Effector memory CD8-positive, alpha-beta T cell (primary cell): Measurements from ENCODE around the gene PSME2.
A peak's percentile ranks its signal among the peaks of the same experiment; 100 is the strongest.

ENCODE experiments used
- ATAC-seq: fragments of 150-1000 bp; cut with Tn5 transposase; replicated peaks from 2 replicates; pipeline ENCODE4 v1.10.0; 2021; ENCODE audit warnings: mild to moderate bottlenecking, moderate library complexity
- DNase-seq, 3 experiments: peaks; one replicate each; pipeline ENCODE4 v3.0.0; 2021
- H3K27ac Mint-ChIP-seq, 2 donors: one replicate each; pipeline ENCODE4 v1.8.0; 2022; ENCODE audit warnings: mild to moderate bottlenecking in 2 of 2, mixed read lengths in 2 of 2, moderate library complexity in 2 of 2
- H3K27me3 Mint-ChIP-seq, 2 donors: one replicate each; pipeline ENCODE4 v1.8.0; 2022; ENCODE audit warnings: mixed read lengths in 2 of 2
- H3K36me3 Mint-ChIP-seq: one replicate; pipeline ENCODE4 v1.8.0; 2022; ENCODE audit warnings: mild to moderate bottlenecking, moderate library complexity, mixed read lengths; ENCODE audit not compliant: insufficient read depth
- H3K4me1 Mint-ChIP-seq, 2 donors: one replicate each; pipeline ENCODE4 v1.8.0; 2022; ENCODE audit warnings: low read depth in 2 of 2, mixed read lengths in 2 of 2
- H3K4me3 Mint-ChIP-seq, 2 donors: one replicate each; pipeline ENCODE4 v1.8.0; 2022; ENCODE audit warnings: mild to moderate bottlenecking in 2 of 2, mixed read lengths in 2 of 2, moderate library complexity in 2 of 2
- H3K9me3 Mint-ChIP-seq, 2 donors: one replicate each; pipeline ENCODE4 v1.8.0; 2022; ENCODE audit warnings: mixed read lengths in 2 of 2

PSME2 gene

GRCh38 chr14:24185026-24185425, 38.6 kb upstream of the PSME2 start:
- Mint-ChIP-seq H3K27ac (peak overlapping the region in 1 of 2 donors; percentile 79), H3K4me1 (peaks cover 19 to 21% of the 10 kb centered on the region in 2 donors), H3K36me3 (peaks cover 76% of the 10 kb centered on the region), H3K9me3 (no peaks in the 10 kb centered on the region), H3K4me3 (no peak overlapping the region), H3K27me3 (no peaks in the 10 kb centered on the region)
- no peak for ATAC-seq
- DNase-seq = no peak

- H3K27me3 Mint-ChIP-seq = no peaks in the 10 kb centered on the region
- H3K9me3 Mint-ChIP-seq = no peaks in the 10 kb centered on the region
- H3K4me1 Mint-ChIP-seq = peaks cover 18 to 20% of the 10 kb centered on the region in 2 donors
- DNase-seq (no peak), ATAC-seq (no peak)
- H3K4me3 Mint-ChIP-seq = no peak overlapping the region
- H3K36me3 Mint-ChIP-seq = peaks cover 80% of the 10 kb centered on the region
- H3K27ac Mint-ChIP-seq = peak overlapping the region in 1 of 2 donors; percentile 79
Measured at GRCh38 chr14:24184104-24184970, 37.9 kb upstream of the PSME2 start.

- Mint-ChIP-seq H3K36me3 (peaks cover 81% of the 10 kb centered on the region), H3K9me3 (no peaks in the 10 kb centered on the region), H3K4me1 (peaks cover 10 to 15% of the 10 kb centered on the region in 2 donors), H3K27ac (peak overlapping the region; percentile 45 to 82), H3K27me3 (no peaks in the 10 kb centered on the region), H3K4me3 (no peak overlapping the region)
- DNase-seq = no peak
- ATAC-seq = no peak
Measured at GRCh38 chr14:24183014-24183481, 36.6 kb upstream of the PSME2 start.

- Mint-ChIP-seq H3K4me1 (peaks cover 4 to 8% of the 10 kb centered on the region in 2 donors), H3K27me3 (no peaks in the 10 kb centered on the region), H3K36me3 (peaks cover 79% of the 10 kb centered on the region), H3K9me3 (no peaks in the 10 kb centered on the region), H3K4me3 (no peak overlapping the region), H3K27ac (peak overlapping the region; percentile 71 to 82)
- no peak for DNase-seq
- ATAC-seq = no peak
Measured at GRCh38 chr14:24182110-24182882, 35.9 kb upstream of the PSME2 start.

GRCh38 chr14:24181371-24182077, 35.1 kb upstream of the PSME2 start:
- no peaks in the 10 kb centered on the region for H3K9me3 Mint-ChIP-seq
- H3K4me1 Mint-ChIP-seq = peaks cover 4 to 7% of the 10 kb centered on the region in 2 donors
- ATAC-seq (no peak), DNase-seq (no peak)
- no peaks in the 10 kb centered on the region for H3K27me3 Mint-ChIP-seq
- peak overlapping the region; percentile 71 to 82 for H3K27ac Mint-ChIP-seq
- peaks cover 77% of the 10 kb centered on the region for H3K36me3 Mint-ChIP-seq
- no peak overlapping the region for H3K4me3 Mint-ChIP-seq

- Mint-ChIP-seq H3K27me3 (no peaks in the 10 kb centered on the region), H3K36me3 (peaks cover 81% of the 10 kb centered on the region), H3K9me3 (no peaks in the 10 kb centered on the region), H3K4me1 (peaks cover 6 to 10% of the 10 kb centered on the region in 2 donors), H3K4me3 (no peak overlapping the region), H3K27ac (peak overlapping the region; percentile 2 to 90)
- ATAC-seq (no peak), DNase-seq (no peak)
Measured at GRCh38 chr14:24179961-24180796, 33.8 kb upstream of the PSME2 start.

GRCh38 chr14:24179294-24179960, 33.0 kb upstream of the PSME2 start:
- Mint-ChIP-seq H3K4me1 (peaks cover 14 to 16% of the 10 kb centered on the region in 2 donors), H3K27me3 (no peaks in the 10 kb centered on the region), H3K4me3 (no peak overlapping the region), H3K36me3 (peaks cover 79% of the 10 kb centered on the region), H3K27ac (peak overlapping the region; percentile 2 to 90), H3K9me3 (no peaks in the 10 kb centered on the region)
- ATAC-seq (no peak), DNase-seq (no peak)

GRCh38 chr14:24178399-24179178, 32.2 kb upstream of the PSME2 start:
- Mint-ChIP-seq H3K27me3 (no peaks in the 10 kb centered on the region), H3K4me3 (no peak overlapping the region), H3K4me1 (peaks cover 14 to 18% of the 10 kb centered on the region in 2 donors), H3K36me3 (peaks cover 73% of the 10 kb centered on the region), H3K27ac (peak overlapping the region in 1 of 2 donors; percentile 96), H3K9me3 (no peaks in the 10 kb centered on the region)
- no peak for ATAC-seq
- no peak for DNase-seq

GRCh38 chr14:24177891-24178290, 31.5 kb upstream of the PSME2 start:
- H3K27ac Mint-ChIP-seq = peak overlapping the region in 1 of 2 donors; percentile 96
- DNase-seq = no peak

GRCh38 chr14:24177041-24177825, 30.8 kb upstream of the PSME2 start:
- Mint-ChIP-seq H3K4me1 (peaks cover 14 to 25% of the 10 kb centered on the region in 2 donors), H3K4me3 (no peak overlapping the region), H3K9me3 (no peaks in the 10 kb centered on the region), H3K27ac (peak overlapping the region in 1 of 2 donors; percentile 96), H3K27me3 (no peaks in the 10 kb centered on the region), H3K36me3 (peaks cover 70% of the 10 kb centered on the region)
- DNase-seq = no peak
- ATAC-seq = no peak

More at GRCh38 chr14:24177891-24178290, 31.5 kb upstream of the PSME2 start:
- Mint-ChIP-seq H3K9me3 (no peaks in the 10 kb centered on the region), H3K4me1 (peaks cover 14 to 22% of the 10 kb centered on the region in 2 donors), H3K36me3 (peaks cover 70% of the 10 kb centered on the region), H3K4me3 (no peak overlapping the region), H3K27me3 (no peaks in the 10 kb centered on the region)
- no peak for ATAC-seq

GRCh38 chr14:24176599-24176998, 30.2 kb upstream of the PSME2 start:
- H3K27me3 Mint-ChIP-seq = no peaks in the 10 kb centered on the region
- no peak for ATAC-seq
- H3K4me1 Mint-ChIP-seq = peaks cover 19 to 26% of the 10 kb centered on the region in 2 donors
- H3K9me3 Mint-ChIP-seq = no peaks in the 10 kb centered on the region
- H3K4me3 Mint-ChIP-seq = no peak overlapping the region
- H3K27ac Mint-ChIP-seq = peak overlapping the region in 1 of 2 donors; percentile 96
- H3K36me3 Mint-ChIP-seq = peaks cover 70% of the 10 kb centered on the region
- no peak for DNase-seq
